Ishikawa (cell line): ENCODE data around the gene CTNNA3.

ENCODE experiments used
- CEBPB ChIP-seq: IDR thresholded peaks from 2 replicates; pipeline ENCODE4 v1.6.1; 2012
- CREB1 ChIP-seq: IDR thresholded peaks from 2 replicates; pipeline ENCODE4 v1.6.1; 2012; ENCODE audit warnings: low read depth
- EP300 ChIP-seq: IDR thresholded peaks from 2 replicates; pipeline ENCODE4 v1.6.1; 2012; ENCODE audit warnings: borderline replicate concordance
- NFIC ChIP-seq: IDR thresholded peaks from 2 replicates; pipeline ENCODE4 v1.6.1; 2012
- RAD21 ChIP-seq: IDR thresholded peaks from 2 replicates; pipeline ENCODE4 v1.6.1; 2012; ENCODE audit warnings: low read depth
- REST ChIP-seq: IDR thresholded peaks from 2 replicates; pipeline ENCODE4 v1.6.1; 2012; ENCODE audit warnings: low read depth, mild to moderate bottlenecking
- USF1 ChIP-seq: IDR thresholded peaks from 2 replicates; pipeline ENCODE4 v1.6.1; 2012
- YY1 ChIP-seq: IDR thresholded peaks from 2 replicates; pipeline ENCODE4 v1.6.1; 2012; ENCODE audit warnings: low read depth

GRCh38 chr10:66550351-66550750, 1145.6 kb downstream of the CTNNA3 start:
- TF ChIP-seq EP300 (no peak), CREB1 (no peak), CEBPB (no peak), RAD21 (no peak), REST (no peak), NFIC (no peak), USF1 (no peak), YY1 (no peak)
